Kidney (tissue), 14 donors: ENCODE data around the gene GBX1. TPM values are rescaled to one million over a fixed set of nuclear protein-coding genes. Genes with fewer than 3 reads are reported as not detected.

ENCODE experiments used
- DNase-seq, 5 donors: peaks; one replicate each; pipeline ENCODE4 v3.0.0-alpha.2; 2013 to 2020
- FAIRE-seq: peaks from 2 replicates; lab custom pipeline; 2012; peaks lifted over from hg19 to GRCh38; lab: Jason Lieb, UNC
- H3K27ac ChIP-seq, 2 donors: one replicate each; pipeline ENCODE4 v1.7.0; 2013; ENCODE audit warnings: low read depth in 2 of 2, low read length in 2 of 2, inconsistent platforms in 1 of 2
- H3K27me3 ChIP-seq: one replicate; pipeline ENCODE4 v1.7.1; 2013; ENCODE audit warnings: low read length, inconsistent platforms; ENCODE audit not compliant: control insufficient read depth, insufficient read depth
- H3K36me3 ChIP-seq, 3 donors: one replicate each; pipeline versions ENCODE4 v1.7.0 to v1.7.1; 2013; ENCODE audit warnings: low read length in 3 of 3, control low read depth in 1 of 3, inconsistent platforms in 1 of 3; ENCODE audit not compliant: insufficient read depth in 3 of 3, control insufficient read depth in 2 of 3
- H3K4me1 ChIP-seq, 3 donors: one replicate each; pipeline versions ENCODE4 v1.7.0 to v1.7.1; 2013; ENCODE audit warnings: low read length in 3 of 3, inconsistent platforms in 1 of 3, low read depth in 1 of 3; ENCODE audit not compliant: control insufficient read depth in 2 of 3, insufficient read depth in 2 of 3
- H3K4me3 ChIP-seq, 3 donors: one replicate each; pipeline versions ENCODE4 v1.7.0 to v1.8.1; 2013; ENCODE audit warnings: low read length in 3 of 3, control low read depth in 1 of 3, inconsistent platforms in 1 of 3
- H3K9ac ChIP-seq, 3 donors: one replicate each; pipeline versions ENCODE4 v1.7.0 to v1.7.1; 2013; ENCODE audit warnings: low read length in 3 of 3, control low read depth in 1 of 3, inconsistent platforms in 1 of 3
- H3K9me3 ChIP-seq, 3 donors: one replicate each; pipeline versions ENCODE4 v1.7.0 to v1.7.1; 2013; ENCODE audit warnings: low read length in 3 of 3, control low read depth in 1 of 3, inconsistent platforms in 1 of 3; ENCODE audit not compliant: control insufficient read depth in 2 of 3, insufficient read depth in 1 of 3
- CTCF ChIP-seq: IDR thresholded peaks from 3 replicates; pipeline ENCODE4 v1.5.1; 2012; ENCODE audit warnings: mild to moderate bottlenecking, moderate library complexity, borderline replicate concordance; ENCODE audit not compliant: insufficient read depth; ENCODE audit errors: extremely low read depth
- intact Hi-C: fragments of 100-400 bp; cut with DNase I; formaldehyde crosslinking; loops from one replicate; pipeline ENCODE4 v1.11.1; 2022
- polyA plus RNA-seq: library from polyadenylated mRNA; stranded (reverse); fragments of 350-450 nt; fragmentation: Illumina TruSeq; extraction: RNeasy Lipid Tissue Mini Kit (QIAGEN cat#74804); gene quantifications from one replicate; pipeline ENCODE4 v1.2.3, GENCODE V29; 2014; ENCODE audit warnings: low read depth, low replicate concordance; ENCODE audit not compliant: insufficient read depth
- total RNA-seq: library from RNA; stranded (reverse); fragmentation: NEBNext Ultra II Directional; extraction: Animal tissue kit (Norgen Biotek cat#: 25700); gene quantifications from one replicate; pipeline ENCODE4 v1.2.1, GENCODE V29; 2021
- donor health status: control.
- donor health status: control.
- donor health status: control.
- donor health status: control.
- donor health status: control.
- donor health status: DM: yes; HTN: yes; CAD: no.
- donor health status: Normal renal cell carcinoma (clear cell type).

GBX1 gene
- total and polyA plus RNA-seq, 2 donors from 2014 or later, result not detected

- DNase-seq, result peak in 1 of 5 donors; percentile 51
- Histone ChIP-seq H3K9ac (no peak overlapping the region), H3K27ac (no peak overlapping the region), H3K36me3 (peaks cover 0 to 29% (median 16%) of the 10 kb centered on the region in 3 donors), H3K4me3 (no peak overlapping the region), H3K27me3 (no peaks in the 10 kb centered on the region), H3K9me3 (no peaks in the 10 kb centered on the region), H3K4me1 (no peaks in the 10 kb centered on the region)
- intact Hi-C loops, result no loop called here
- no peak for TF ChIP-seq CTCF
- no peak for FAIRE-seq
Observed at GRCh38 chr7:151135866-151136843, 31.3 kb downstream of the GBX1 start.

- intact Hi-C loops, result no loop called here
- no peak overlapping the region for H3K4me3 ChIP-seq
- no peaks in the 10 kb centered on the region for H3K4me1 ChIP-seq
- no peak for TF ChIP-seq CTCF
- no peak overlapping the region for H3K27ac ChIP-seq
- peaks cover 0 to 27% (median 16%) of the 10 kb centered on the region in 3 donors for H3K36me3 ChIP-seq
- FAIRE-seq (no peak), DNase-seq (no peak)
- H3K9ac ChIP-seq, result no peak overlapping the region
- H3K9me3 ChIP-seq, result no peaks in the 10 kb centered on the region
- H3K27me3 ChIP-seq, result no peaks in the 10 kb centered on the region
Observed at GRCh38 chr7:151135525-151135845, 32.0 kb downstream of the GBX1 start.

GRCh38 chr7:151134743-151135524 is 32.6 kb downstream of the GBX1 start:
- no peaks in the 10 kb centered on the region for H3K4me1 ChIP-seq
- intact Hi-C loops, result no loop called here
- TF ChIP-seq CTCF, result no peak
- FAIRE-seq (no peak), DNase-seq (no peak)
- H3K27ac ChIP-seq, result no peak overlapping the region
- no peaks in the 10 kb centered on the region for H3K27me3 ChIP-seq
- H3K9me3 ChIP-seq, result no peaks in the 10 kb centered on the region
- no peak overlapping the region for H3K9ac ChIP-seq
- H3K36me3 ChIP-seq, result peaks cover 0 to 29% (median 16%) of the 10 kb centered on the region in 3 donors
- no peak overlapping the region for H3K4me3 ChIP-seq
